ENCODE results near the gene PIAS4. TPM values are rescaled to one million over a fixed set of nuclear protein-coding genes. Genes with fewer than 3 reads are reported as not detected.

Gene PIAS4
- total RNA-seq, 1 donor from 2014 or later = 26.0 TPM

DNA sequence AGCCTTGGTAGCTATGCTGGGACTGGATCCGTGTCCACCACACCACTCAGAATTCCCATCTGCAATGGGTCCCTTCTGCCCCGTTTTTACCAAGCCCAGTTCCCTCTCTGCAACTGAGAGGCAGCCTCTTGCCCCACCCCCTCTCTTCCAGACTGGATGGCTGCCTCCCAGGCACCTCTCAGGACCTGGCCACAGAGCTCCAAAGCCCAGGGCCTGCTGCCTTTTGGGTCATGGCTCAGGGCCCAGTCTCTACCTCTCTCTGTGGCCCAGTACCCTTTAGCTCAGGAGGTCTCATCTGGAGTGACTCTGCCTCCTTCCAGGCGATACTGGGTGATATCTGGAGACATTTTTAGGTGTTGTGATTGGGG, 69.5 kb downstream of the PIAS4 start:
- Histone ChIP-seq H3K79me2 (ENCODE audit: insufficient read depth, low read length) (no peaks in the 10 kb centered on the region), H3K9ac (ENCODE audit: low read length) (no peak overlapping the region), H3K4me3 (ENCODE audit: insufficient read depth, low read depth, low read length) (no peak overlapping the region), H3K9me3 (ENCODE audit: insufficient read depth, low read depth, low read length) (no peaks in the 10 kb centered on the region), H3K36me3 (ENCODE audit: insufficient read depth, low read length) (no peaks in the 10 kb centered on the region), H2AFZ (ENCODE audit: low read depth, low read length) (no peak overlapping the region), H3K4me1 (ENCODE audit: insufficient read depth, low read length) (no peaks in the 10 kb centered on the region), H3K4me2 (ENCODE audit: low read length) (no peak overlapping the region), H3K27ac (ENCODE audit: low read depth, low read length) (no peak overlapping the region), H4K20me1 (ENCODE audit: insufficient read depth, low read length) (no peaks in the 10 kb centered on the region), H3K27me3 (ENCODE audit: insufficient read depth, low read length) (no peaks in the 10 kb centered on the region)
- no peak for DNase-seq (ENCODE audit: low read depth)
- Mint-ChIP-seq H3K4me3 (ENCODE audit: unreplicated experiment) (no peak overlapping the region), H3K27me3 (ENCODE audit: low read depth, unreplicated experiment) (peaks cover 2% of the 10 kb centered on the region), H3K27ac (ENCODE audit: unreplicated experiment) (no peak overlapping the region), H3K4me1 (ENCODE audit: low read depth, unreplicated experiment) (no peaks in the 10 kb centered on the region), H3K36me3 (ENCODE audit: low read depth, unreplicated experiment) (no peaks in the 10 kb centered on the region), H3K9me3 (ENCODE audit: unreplicated experiment) (no peaks in the 10 kb centered on the region)
- FAIRE-seq = no peak
- TF ChIP-seq, protein P1, sequence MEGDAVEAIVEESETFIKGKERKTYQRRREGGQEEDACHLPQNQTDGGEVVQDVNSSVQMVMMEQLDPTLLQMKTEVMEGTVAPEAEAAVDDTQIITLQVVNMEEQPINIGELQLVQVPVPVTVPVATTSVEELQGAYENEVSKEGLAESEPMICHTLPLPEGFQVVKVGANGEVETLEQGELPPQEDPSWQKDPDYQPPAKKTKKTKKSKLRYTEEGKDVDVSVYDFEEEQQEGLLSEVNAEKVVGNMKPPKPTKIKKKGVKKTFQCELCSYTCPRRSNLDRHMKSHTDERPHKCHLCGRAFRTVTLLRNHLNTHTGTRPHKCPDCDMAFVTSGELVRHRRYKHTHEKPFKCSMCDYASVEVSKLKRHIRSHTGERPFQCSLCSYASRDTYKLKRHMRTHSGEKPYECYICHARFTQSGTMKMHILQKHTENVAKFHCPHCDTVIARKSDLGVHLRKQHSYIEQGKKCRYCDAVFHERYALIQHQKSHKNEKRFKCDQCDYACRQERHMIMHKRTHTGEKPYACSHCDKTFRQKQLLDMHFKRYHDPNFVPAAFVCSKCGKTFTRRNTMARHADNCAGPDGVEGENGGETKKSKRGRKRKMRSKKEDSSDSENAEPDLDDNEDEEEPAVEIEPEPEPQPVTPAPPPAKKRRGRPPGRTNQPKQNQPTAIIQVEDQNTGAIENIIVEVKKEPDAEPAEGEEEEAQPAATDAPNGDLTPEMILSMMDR (IDR thresholded peaks at IDR 0.05; ENCODE audit: insufficient read depth, low read depth, low read length) = no peak
- no peak for TF ChIP-seq EZH2 (IDR thresholded peaks at IDR 0.05; ENCODE audit: insufficient read depth, low read length)

- Histone ChIP-seq H3K4me2 (ENCODE audit: low read length) (peak overlapping the region; percentile 87), H3K27ac (ENCODE audit: low read depth, low read length) (no peak overlapping the region), H3K79me2 (ENCODE audit: insufficient read depth, low read length) (no peaks in the 10 kb centered on the region), H3K36me3 (ENCODE audit: insufficient read depth, low read length) (no peaks in the 10 kb centered on the region), H3K27me3 (ENCODE audit: insufficient read depth, low read length) (no peaks in the 10 kb centered on the region), H3K4me3 (ENCODE audit: insufficient read depth, low read depth, low read length) (peak overlapping the region; percentile 42), H3K9me3 (ENCODE audit: insufficient read depth, low read depth, low read length) (no peaks in the 10 kb centered on the region), H2AFZ (ENCODE audit: low read depth, low read length) (peak overlapping the region; percentile 80), H3K4me1 (ENCODE audit: insufficient read depth, low read length) (no peaks in the 10 kb centered on the region), H4K20me1 (ENCODE audit: insufficient read depth, low read length) (no peaks in the 10 kb centered on the region), H3K9ac (ENCODE audit: low read length) (peak overlapping the region; percentile 54)
- no peaks in the 10 kb centered on the region for H3K4me1 Mint-ChIP-seq (ENCODE audit: low read depth, unreplicated experiment)
- TF ChIP-seq, protein P1 (IDR thresholded peaks at IDR 0.05; ENCODE audit: insufficient read depth, low read depth, low read length) = no peak
- no peak for TF ChIP-seq EZH2 (IDR thresholded peaks at IDR 0.05; ENCODE audit: insufficient read depth, low read length)
- FAIRE-seq = no peak
- no peak overlapping the region for H3K27ac Mint-ChIP-seq (ENCODE audit: unreplicated experiment)
- no peaks in the 10 kb centered on the region for H3K9me3 Mint-ChIP-seq (ENCODE audit: unreplicated experiment)
- no peaks in the 10 kb centered on the region for H3K36me3 Mint-ChIP-seq (ENCODE audit: low read depth, unreplicated experiment)
- peaks cover 2% of the 10 kb centered on the region for H3K27me3 Mint-ChIP-seq (ENCODE audit: low read depth, unreplicated experiment)
- no peak for DNase-seq (ENCODE audit: low read depth)
- no peak overlapping the region for H3K4me3 Mint-ChIP-seq (ENCODE audit: unreplicated experiment)
Observed at GRCh38 chr19:4077800-4078684, 70.5 kb downstream of the PIAS4 start.

DNA sequence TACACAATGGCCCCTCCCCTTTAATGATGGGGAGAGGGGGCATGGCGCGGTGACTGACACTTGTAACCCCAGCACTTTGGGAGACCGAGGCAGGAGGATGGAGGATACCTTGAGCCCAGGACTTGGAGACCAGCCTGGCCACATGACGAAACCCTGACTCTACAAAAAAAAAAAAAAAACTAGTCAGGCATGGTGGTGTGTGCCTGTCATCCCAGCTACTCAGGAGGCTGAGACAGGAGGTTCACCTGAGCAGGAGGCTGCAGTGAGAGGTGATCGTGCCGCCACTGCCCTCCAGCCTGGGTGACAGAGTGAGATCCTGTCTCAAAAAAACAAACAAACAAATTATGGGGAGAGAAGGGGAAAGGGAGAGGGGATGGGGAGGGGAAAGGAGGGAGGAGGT, 72.9 kb downstream of the PIAS4 start:
- TF ChIP-seq EZH2 (IDR thresholded peaks at IDR 0.05; ENCODE audit: insufficient read depth, low read length) = no peak
- TF ChIP-seq, protein P1 (IDR thresholded peaks at IDR 0.05; ENCODE audit: insufficient read depth, low read depth, low read length) = no peak
- no peak for DNase-seq (ENCODE audit: low read depth)
- Histone ChIP-seq H3K4me1 (ENCODE audit: insufficient read depth, low read length) (no peaks in the 10 kb centered on the region), H3K27ac (ENCODE audit: low read depth, low read length) (no peak overlapping the region), H3K9me3 (ENCODE audit: insufficient read depth, low read depth, low read length) (no peaks in the 10 kb centered on the region), H3K9ac (ENCODE audit: low read length) (no peak overlapping the region), H4K20me1 (ENCODE audit: insufficient read depth, low read length) (no peaks in the 10 kb centered on the region), H3K4me3 (ENCODE audit: insufficient read depth, low read depth, low read length) (no peak overlapping the region), H3K4me2 (ENCODE audit: low read length) (no peak overlapping the region), H3K36me3 (ENCODE audit: insufficient read depth, low read length) (no peaks in the 10 kb centered on the region), H3K79me2 (ENCODE audit: insufficient read depth, low read length) (no peaks in the 10 kb centered on the region), H2AFZ (ENCODE audit: low read depth, low read length) (no peak overlapping the region), H3K27me3 (ENCODE audit: insufficient read depth, low read length) (no peaks in the 10 kb centered on the region)
- H3K4me3 Mint-ChIP-seq (ENCODE audit: unreplicated experiment) = no peak overlapping the region
- no peaks in the 10 kb centered on the region for H3K4me1 Mint-ChIP-seq (ENCODE audit: low read depth, unreplicated experiment)
- H3K9me3 Mint-ChIP-seq (ENCODE audit: unreplicated experiment) = no peaks in the 10 kb centered on the region
- H3K36me3 Mint-ChIP-seq (ENCODE audit: low read depth, unreplicated experiment) = no peaks in the 10 kb centered on the region
- no peak for FAIRE-seq
- peaks cover 2% of the 10 kb centered on the region for H3K27me3 Mint-ChIP-seq (ENCODE audit: low read depth, unreplicated experiment)
- H3K27ac Mint-ChIP-seq (ENCODE audit: unreplicated experiment) = no peak overlapping the region

Data from astrocyte (in vitro differentiated cells and primary cell).